Cerebellar nuclear complex (tissue), 1 donor: ENCODE measurements around the gene SLC26A2.
"Not testable (repeated sequence)": the region's sequence is repeated elsewhere in the genome, so short reads cannot be mapped to it uniquely, and the experiment has no call there.

Source experiments
- DNase-seq, 2 experiments: peaks; one replicate each; lab custom pipeline; 2025; lab: John Stamatoyannopoulos, UW

The SLC26A2 gene

GRCh38 chr5:150001660-150002486 lies 41.3 kb downstream of the SLC26A2 start:
- DNase-seq, result no peak

GRCh38 chr5:150006318-150006717 lies 45.8 kb downstream of the SLC26A2 start:
- DNase-seq, result no peak

DNA sequence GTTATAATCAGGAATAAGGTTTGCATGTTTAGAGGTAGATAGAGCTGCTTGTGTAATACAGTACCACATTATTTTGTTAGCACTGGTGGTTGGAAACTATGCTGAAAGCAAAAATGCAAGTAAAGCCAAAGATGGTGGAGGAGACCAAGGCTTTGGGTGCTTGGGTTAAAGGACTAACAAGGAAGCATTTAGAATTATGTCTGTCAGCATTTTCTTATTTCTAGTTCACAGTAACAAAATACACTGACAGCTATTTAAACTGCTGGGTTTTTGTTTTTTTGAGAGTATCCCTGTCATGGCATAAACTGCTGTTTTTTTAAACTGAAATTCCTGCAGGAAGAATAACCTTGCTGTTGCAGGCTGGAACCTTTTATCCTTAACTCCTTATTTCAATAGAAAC lies 46.5 kb downstream of the SLC26A2 start:
- no peak for DNase-seq

DNA sequence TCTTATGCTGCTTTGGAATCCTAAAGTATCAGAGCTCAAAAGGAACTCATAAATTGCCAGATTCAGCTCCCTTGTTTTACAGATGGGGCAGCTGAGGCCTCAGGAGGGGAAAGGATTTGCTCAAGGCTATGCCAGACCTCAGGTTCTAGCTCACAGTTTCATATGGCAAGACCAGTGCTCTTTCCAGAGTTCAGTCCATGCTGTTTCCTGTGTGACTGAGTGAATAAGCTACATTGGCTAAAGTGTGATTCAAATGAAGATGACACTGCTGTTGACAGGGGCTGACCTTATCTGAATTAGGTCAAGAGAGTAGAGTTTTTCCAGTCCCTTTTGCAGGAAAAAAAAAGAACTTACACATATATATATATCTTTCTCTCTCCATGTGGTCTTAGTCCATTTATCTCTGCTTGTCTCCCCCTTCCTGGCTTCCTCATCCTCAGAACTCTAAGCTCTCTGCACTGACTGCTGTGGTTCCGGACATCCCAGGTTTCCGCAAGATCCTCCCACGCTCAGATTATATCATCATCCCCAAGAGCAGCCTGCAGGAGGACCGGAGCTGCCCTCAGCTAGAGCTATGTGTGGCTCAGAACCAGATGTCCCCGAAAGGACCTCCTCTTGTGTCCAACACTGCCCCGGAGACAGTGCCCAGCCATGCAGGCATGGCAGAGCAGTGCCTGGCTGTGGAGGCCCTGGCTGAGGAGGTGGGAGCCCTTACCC lies 49.3 kb downstream of the SLC26A2 start:
- no peak for DNase-seq

DNA sequence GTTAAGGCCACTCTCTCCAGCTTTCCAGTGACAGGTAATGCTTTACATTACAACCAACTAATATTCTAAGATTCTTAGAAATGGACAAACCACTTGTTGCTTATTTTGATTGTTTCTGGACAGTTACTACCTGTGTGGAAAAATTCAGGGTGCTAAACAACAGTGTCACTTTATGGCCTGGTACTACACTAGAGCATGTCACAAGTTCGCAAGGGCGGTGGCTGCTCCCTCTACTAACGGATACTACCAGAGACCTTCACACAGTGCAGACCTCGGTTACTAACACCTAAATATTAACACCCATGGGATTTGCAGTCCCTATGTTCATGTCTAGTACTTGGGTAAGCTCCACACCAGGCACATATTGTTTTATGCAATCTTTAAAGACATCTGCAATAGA lies 53.4 kb downstream of the SLC26A2 start:
- no peak for DNase-seq

- DNase-seq, result no peak
Observed at GRCh38 chr5:150014456-150014855, 53.9 kb downstream of the SLC26A2 start.

GRCh38 chr5:150015415-150015814 lies 54.9 kb downstream of the SLC26A2 start:
- no peak for DNase-seq

GRCh38 chr5:150016537-150016936 lies 56.0 kb downstream of the SLC26A2 start:
- DNase-seq, result no peak

DNA sequence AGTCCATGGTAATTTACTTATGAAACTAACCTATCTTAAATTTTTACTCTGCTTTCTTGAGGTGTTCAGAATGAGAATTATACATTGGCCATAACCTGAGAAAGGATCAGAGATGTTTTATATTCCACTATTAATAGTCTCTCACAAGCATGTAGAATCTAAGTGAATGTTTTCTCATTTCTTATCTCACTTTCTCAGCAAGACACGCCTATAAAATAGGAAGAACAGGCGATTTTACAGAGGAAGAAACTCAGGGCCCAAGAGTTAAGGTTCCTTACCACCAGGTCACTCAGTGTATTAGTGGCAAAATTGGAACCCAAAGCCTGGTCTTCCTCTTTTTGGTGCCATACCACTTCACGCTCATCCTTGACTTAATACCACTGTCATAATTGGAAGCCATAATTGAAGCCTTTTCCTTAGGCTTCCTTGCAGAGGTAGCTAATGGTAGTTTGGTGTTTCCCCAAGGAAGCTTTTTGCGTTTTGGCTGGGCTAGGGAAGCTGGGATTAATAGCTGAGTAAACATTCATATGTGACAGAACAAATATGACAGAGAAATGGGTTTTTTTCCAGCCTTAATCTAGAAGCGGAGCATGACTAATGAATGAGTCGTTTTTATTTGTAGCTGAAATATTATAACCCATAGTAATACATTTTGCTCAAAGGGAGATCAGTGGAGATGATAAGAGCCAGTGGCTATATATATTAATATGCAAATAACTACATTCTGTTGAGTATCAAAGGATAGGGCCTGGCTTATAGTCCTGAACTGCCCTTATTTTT lies 56.9 kb downstream of the SLC26A2 start:
- no peak for DNase-seq

- DNase-seq, result no peak
Observed at GRCh38 chr5:150020249-150020648, 59.7 kb downstream of the SLC26A2 start.

GRCh38 chr5:150021491-150022157 lies 61.1 kb downstream of the SLC26A2 start:
- DNase-seq, result no peak

DNA sequence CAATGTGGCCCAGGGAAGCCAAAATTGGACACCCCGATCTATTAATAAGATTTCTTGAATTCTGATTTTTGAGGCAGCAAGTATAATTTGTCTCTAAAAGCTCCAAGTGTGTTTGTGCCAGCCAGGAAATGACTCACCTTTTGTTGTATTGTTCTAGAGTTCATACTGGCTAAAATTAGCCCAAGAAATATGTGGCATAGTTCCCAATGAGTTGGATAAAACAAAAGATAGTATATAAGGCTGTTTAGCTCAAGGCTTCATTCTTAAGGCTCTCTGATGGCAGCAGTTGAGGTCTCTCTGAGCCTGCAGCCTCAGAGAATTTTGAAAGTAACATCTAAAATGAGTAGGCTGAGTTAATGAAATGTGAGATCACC lies 61.6 kb downstream of the SLC26A2 start:
- DNase-seq, result no peak

- DNase-seq, result no peak
Observed at GRCh38 chr5:150022681-150023080, 62.1 kb downstream of the SLC26A2 start.

DNA sequence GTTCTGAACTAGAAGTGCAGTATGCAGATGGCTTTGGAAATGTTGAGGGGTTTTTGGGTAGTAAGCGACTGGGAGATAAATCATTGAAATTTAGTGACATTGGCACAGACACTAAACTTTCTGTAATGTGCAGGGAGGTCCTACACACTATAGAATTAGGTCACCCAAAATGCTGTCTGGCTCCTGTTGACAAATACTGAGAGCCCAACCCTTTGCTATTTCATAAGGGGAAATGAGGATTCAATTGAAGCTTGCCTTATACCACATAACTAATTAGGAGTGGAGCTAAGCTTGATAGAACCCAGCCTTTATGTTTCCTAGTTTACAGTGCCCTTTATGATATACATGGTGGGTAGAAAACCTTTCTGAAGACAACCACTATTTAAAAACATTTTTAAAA lies 62.6 kb downstream of the SLC26A2 start:
- no peak for DNase-seq

DNA sequence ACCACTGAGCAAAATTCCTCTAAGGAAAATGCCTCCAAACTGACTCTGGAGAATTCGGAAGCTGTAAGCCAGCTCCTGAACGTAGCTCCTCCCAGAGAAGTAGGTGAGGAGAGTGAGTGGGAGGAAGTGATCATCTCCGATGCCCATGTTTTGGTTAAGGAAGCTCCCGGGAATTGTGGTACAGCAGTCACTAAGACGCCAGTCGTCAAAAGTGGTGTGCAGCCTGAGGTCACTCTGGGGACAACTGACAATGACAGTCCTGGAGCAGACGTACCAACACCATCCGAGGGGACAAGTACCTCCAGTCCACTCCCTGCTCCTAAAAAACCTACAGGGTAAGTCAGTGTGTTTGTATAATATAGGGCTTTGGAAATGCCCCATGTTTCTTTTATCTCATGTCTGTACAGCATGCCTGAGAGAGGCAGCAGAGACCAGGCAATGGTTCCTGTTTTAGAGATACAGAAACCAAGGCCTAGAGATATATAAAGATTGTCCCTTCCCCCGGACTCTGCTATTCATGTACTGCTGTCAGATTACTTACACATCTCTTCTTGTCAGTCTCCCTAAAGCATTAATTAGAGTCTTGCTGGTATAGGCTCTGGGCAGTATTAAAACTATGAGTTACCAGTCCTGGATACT lies 63.9 kb downstream of the SLC26A2 start:
- no peak for DNase-seq

DNA sequence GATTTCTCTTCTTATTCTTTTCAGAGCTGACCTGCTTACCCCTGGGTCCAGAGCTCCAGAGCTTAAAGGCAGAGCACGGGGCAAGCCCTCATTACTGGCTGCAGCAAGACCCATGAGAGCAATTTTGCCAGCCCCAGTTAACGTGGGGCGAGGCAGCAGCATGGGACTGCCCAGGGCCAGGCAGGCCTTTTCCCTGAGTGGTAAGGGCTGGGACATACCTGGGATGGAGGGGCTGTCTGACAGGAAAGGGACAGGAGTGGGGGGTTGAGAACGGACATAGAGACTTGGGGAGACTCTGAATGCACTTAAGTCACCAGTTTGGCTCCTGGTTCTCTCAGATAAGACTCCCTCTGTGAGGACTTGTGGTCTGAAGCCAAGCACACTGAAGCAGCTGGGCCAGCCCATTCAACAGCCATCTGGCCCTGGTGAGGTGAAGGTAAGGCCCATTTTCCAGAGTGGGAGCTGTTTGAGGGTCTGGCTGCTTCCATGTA lies 66.2 kb downstream of the SLC26A2 start:
- no peak for DNase-seq

DNA sequence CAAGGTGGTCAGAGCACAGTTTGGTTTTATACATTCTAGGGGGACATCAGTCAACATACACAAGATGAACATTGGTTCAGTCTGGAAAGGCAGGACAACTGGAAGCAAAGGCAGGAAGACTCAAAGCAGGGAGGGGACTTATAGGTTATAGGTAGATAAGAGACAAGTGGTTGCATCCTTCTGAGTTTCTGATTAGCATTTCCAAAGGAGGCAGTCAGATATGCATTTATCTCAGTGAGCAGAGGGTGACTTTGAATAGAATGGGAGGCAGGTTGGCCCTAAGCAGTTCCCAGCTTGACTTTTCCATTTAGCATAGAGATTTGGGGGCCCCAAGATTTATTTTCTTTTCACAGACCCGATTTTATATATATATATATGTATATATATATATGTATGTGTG lies 67.5 kb downstream of the SLC26A2 start:
- DNase-seq, result not testable (repeated sequence)

DNA sequence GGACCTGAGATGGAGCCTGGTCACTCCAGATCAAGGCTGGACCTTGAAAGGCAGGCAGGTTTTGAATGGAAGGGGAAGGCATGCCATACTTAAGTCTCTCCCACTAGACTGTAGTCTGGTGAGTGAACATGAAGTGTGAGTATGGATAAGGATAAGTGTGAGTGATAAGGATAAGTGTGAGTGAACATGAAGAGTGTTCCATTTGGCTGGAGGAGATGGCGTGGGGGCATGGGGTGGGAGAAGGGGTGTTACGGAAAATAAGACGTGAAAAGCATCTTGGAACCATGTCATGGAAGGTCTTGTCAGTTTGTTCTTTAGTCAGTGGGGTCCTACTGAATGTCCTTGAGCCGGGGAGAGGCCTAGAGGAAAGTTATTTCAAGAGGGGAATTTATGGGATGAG lies 72.8 kb downstream of the SLC26A2 start:
- no peak for DNase-seq

DNA sequence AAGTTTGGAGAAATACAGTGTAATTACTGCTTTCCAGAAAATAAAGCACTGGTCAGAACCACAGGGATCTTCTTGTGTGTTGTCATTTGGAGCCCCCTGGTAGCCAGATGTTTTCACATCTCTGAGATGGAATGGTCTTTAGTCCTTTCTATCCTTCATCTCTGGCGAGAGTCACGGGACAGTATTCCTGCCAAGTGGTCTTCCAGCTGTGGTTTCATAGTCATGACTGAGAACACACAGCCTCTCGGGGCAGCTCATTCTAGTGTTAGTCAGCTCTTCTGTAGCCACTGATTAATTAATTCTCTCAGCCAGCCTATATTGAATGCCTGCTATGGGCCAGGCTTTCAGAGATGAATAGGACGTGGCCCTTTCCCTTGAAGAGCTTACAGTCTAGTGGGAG lies 74.1 kb downstream of the SLC26A2 start:
- DNase-seq, result no peak

GRCh38 chr5:150035139-150035895 lies 74.8 kb downstream of the SLC26A2 start:
- DNase-seq, result no peak

GRCh38 chr5:150036513-150036912 lies 76.0 kb downstream of the SLC26A2 start:
- no peak for DNase-seq
